Measurements from ENCODE around the gene GRAMD1B. TPM values are rescaled to one million over a fixed set of nuclear protein-coding genes. Genes with fewer than 3 reads are reported as not detected.

The GRAMD1B gene
- total RNA-seq, 6 experiments from 2014 or later = 1.0 to 2.0 (median 1.5) TPM

- intact Hi-C loops (cut with DNase I) = loop anchor here in 1 of 2 donors (5.0 kb wide), 1 partner anchor 62 kb away; no protein-coding TSS in a partner anchor
- WGBS (ENCODE audit: insufficient coverage, low coverage, low lambda C conversion rate, missing lambda C conversion rate) = 80% methylated on average over 3 of the region's 3 CpGs
- TF ChIP-seq POLR2A (IDR thresholded peaks at IDR 0.05) (no peak), CTCF (IDR thresholded peaks at IDR 0.05) (no peak)
- DNase-seq (no peak), ATAC-seq (no peak)
- no peak overlapping the region for H3K4me3 ChIP-seq
- H3K36me3 ChIP-seq = no peaks in the 10 kb centered on the region
- H3K27ac ChIP-seq = no peak overlapping the region
- no peaks in the 10 kb centered on the region for H3K4me1 ChIP-seq
- no peaks in the 10 kb centered on the region for H3K27me3 ChIP-seq
- no peaks in the 10 kb centered on the region for H3K9me3 ChIP-seq
These were observed 19.9 kb upstream of the GRAMD1B start for GRCh38 chr11:123410218-123410549.

- 36% methylated on average over 4 of the region's 6 CpGs for WGBS (ENCODE audit: insufficient coverage, low coverage, low lambda C conversion rate, missing lambda C conversion rate)
- H3K4me3 ChIP-seq = no peak overlapping the region
- H3K9me3 ChIP-seq = no peaks in the 10 kb centered on the region
- intact Hi-C loops (cut with DNase I) = loop anchor here in 1 of 2 donors (5.0 kb wide), 1 partner anchor 59 kb away; no protein-coding TSS in a partner anchor
- no peaks in the 10 kb centered on the region for H3K4me1 ChIP-seq
- no peaks in the 10 kb centered on the region for H3K36me3 ChIP-seq
- TF ChIP-seq POLR2A (IDR thresholded peaks at IDR 0.05) = no peak
- no peak for TF ChIP-seq CTCF (IDR thresholded peaks at IDR 0.05)
- ATAC-seq = no peak
- no peak for DNase-seq
- no peaks in the 10 kb centered on the region for H3K27me3 ChIP-seq
- H3K27ac ChIP-seq = no peak overlapping the region
These were observed 16.4 kb upstream of the GRAMD1B start for GRCh38 chr11:123413636-123414035.

GRCh38 chr11:123416566-123416965 is 13.5 kb upstream of the GRAMD1B start:
- no peak for DNase-seq
- Histone ChIP-seq H3K4me1 (no peaks in the 10 kb centered on the region), H3K9me3 (no peaks in the 10 kb centered on the region), H3K4me3 (no peak overlapping the region), H3K27me3 (no peaks in the 10 kb centered on the region), H3K36me3 (no peaks in the 10 kb centered on the region), H3K27ac (no peak overlapping the region)
- intact Hi-C loops (cut with DNase I) = no loop called here
- ATAC-seq = no peak
- TF ChIP-seq CTCF (IDR thresholded peaks at IDR 0.05) (no peak), POLR2A (IDR thresholded peaks at IDR 0.05) (no peak)

GRCh38 chr11:123418351-123419114 is 11.5 kb upstream of the GRAMD1B start:
- no peak overlapping the region for H3K4me3 ChIP-seq
- no peak overlapping the region for H3K27ac ChIP-seq
- WGBS (ENCODE audit: insufficient coverage, low coverage, low lambda C conversion rate, missing lambda C conversion rate) = 68% methylated on average over 4 of the region's 4 CpGs
- H3K36me3 ChIP-seq = no peaks in the 10 kb centered on the region
- DNase-seq = no peak
- TF ChIP-seq POLR2A (IDR thresholded peaks at IDR 0.05) (no peak), CTCF (IDR thresholded peaks at IDR 0.05) (no peak)
- H3K27me3 ChIP-seq = no peaks in the 10 kb centered on the region
- intact Hi-C loops (cut with DNase I) = no loop called here
- H3K4me1 ChIP-seq = no peaks in the 10 kb centered on the region
- no peaks in the 10 kb centered on the region for H3K9me3 ChIP-seq
- no peak for ATAC-seq
